Mesothelial cell of epicardium (in vitro differentiated cells): ENCODE data around the gene VOPP1. TPM values are rescaled to one million over a fixed set of nuclear protein-coding genes. Genes with fewer than 3 reads are reported as not detected.
"Not testable (repeated sequence)": the region's sequence is repeated elsewhere in the genome, so short reads cannot be mapped to it uniquely, and the experiment has no call there.

Experiments used
- DNase-seq, 2 experiments: peaks; one replicate each; pipeline ENCODE4 v3.0.0; 2021; ENCODE audit warnings: low spot score in 2 of 2; ENCODE audit not compliant: unreplicated experiment in 2 of 2
- H3K27ac Mint-ChIP-seq: 2 replicates; pipeline ENCODE4 v1.8.0; 2021; ENCODE audit warnings: mixed read lengths
- H3K27me3 Mint-ChIP-seq: 2 replicates; pipeline ENCODE4 v1.8.0; 2021; ENCODE audit warnings: low read depth, mixed read lengths
- H3K36me3 Mint-ChIP-seq: 2 replicates; pipeline ENCODE4 v1.8.0; 2021; ENCODE audit warnings: mixed read lengths
- H3K4me1 Mint-ChIP-seq: 2 replicates; pipeline ENCODE4 v1.8.0; 2021; ENCODE audit warnings: mixed read lengths
- H3K4me3 Mint-ChIP-seq: 2 replicates; pipeline ENCODE4 v1.8.0; 2021; ENCODE audit warnings: mild to moderate bottlenecking, moderate library complexity, mixed read lengths
- H3K9me3 Mint-ChIP-seq: 2 replicates; pipeline ENCODE4 v1.8.0; 2021; ENCODE audit warnings: mixed read lengths
- CTCF ChIP-seq: fragments of 200-600 bp; sonication (generic); IDR thresholded peaks from one replicate; pipeline ENCODE4 v1.5.0; 2021; ENCODE audit warnings: antibody characterized with exemption; ENCODE audit not compliant: unreplicated experiment
- total RNA-seq: library from RNA; stranded (reverse); gene quantifications from 3 replicates; pipeline ENCODE4 v1.2.1, GENCODE V29; 2021

Gene VOPP1
- total RNA-seq, 1 donor from 2014 or later = 42.8 TPM

GRCh38 chr7:55514546-55515265 is 57.6 kb downstream of the VOPP1 start:
- H3K9me3 Mint-ChIP-seq = no peaks in the 10 kb centered on the region
- no peak for DNase-seq

GRCh38 chr7:55513868-55514267 is 58.4 kb downstream of the VOPP1 start:
- no peak for DNase-seq
- Mint-ChIP-seq H3K27ac (no peak overlapping the region), H3K9me3 (no peaks in the 10 kb centered on the region), H3K27me3 (no peaks in the 10 kb centered on the region), H3K4me1 (peaks cover 3% of the 10 kb centered on the region), H3K36me3 (peaks cover 7% of the 10 kb centered on the region), H3K4me3 (no peak overlapping the region)
- no peak for TF ChIP-seq CTCF

More at GRCh38 chr7:55514546-55515265, 57.6 kb downstream of the VOPP1 start:
- Mint-ChIP-seq H3K27me3 (no peaks in the 10 kb centered on the region), H3K36me3 (peaks cover 10% of the 10 kb centered on the region), H3K4me1 (peaks cover under 1% of the 10 kb centered on the region), H3K27ac (no peak overlapping the region), H3K4me3 (no peak overlapping the region)
- no peak for TF ChIP-seq CTCF

- no peak overlapping the region for H3K27ac Mint-ChIP-seq
- peaks cover 3% of the 10 kb centered on the region for H3K4me1 Mint-ChIP-seq
- no peak for TF ChIP-seq CTCF
- no peaks in the 10 kb centered on the region for H3K27me3 Mint-ChIP-seq
- H3K36me3 Mint-ChIP-seq = peaks cover 1% of the 10 kb centered on the region
- DNase-seq = no peak
- H3K9me3 Mint-ChIP-seq = no peaks in the 10 kb centered on the region
- no peak overlapping the region for H3K4me3 Mint-ChIP-seq
Observed at GRCh38 chr7:55512635-55513191, 59.6 kb downstream of the VOPP1 start.

- peaks cover 3% of the 10 kb centered on the region for H3K4me1 Mint-ChIP-seq
- no peak overlapping the region for H3K27ac Mint-ChIP-seq
- no peak for TF ChIP-seq CTCF
- H3K36me3 Mint-ChIP-seq = no peaks in the 10 kb centered on the region
- no peak for DNase-seq
- no peak overlapping the region for H3K4me3 Mint-ChIP-seq
- no peaks in the 10 kb centered on the region for H3K27me3 Mint-ChIP-seq
- H3K9me3 Mint-ChIP-seq = no peaks in the 10 kb centered on the region
Observed at GRCh38 chr7:55510621-55511020, 61.7 kb downstream of the VOPP1 start.

GRCh38 chr7:55510206-55510605 is 62.1 kb downstream of the VOPP1 start:
- H3K36me3 Mint-ChIP-seq, H3K9me3 Mint-ChIP-seq, H3K27me3 Mint-ChIP-seq, H3K27ac Mint-ChIP-seq, H3K4me1 Mint-ChIP-seq, H3K4me3 Mint-ChIP-seq, DNase-seq: not testable (repeated sequence)

GRCh38 chr7:55509322-55509721 is 63.0 kb downstream of the VOPP1 start:
- no peak for DNase-seq
- H3K27me3 Mint-ChIP-seq = no peaks in the 10 kb centered on the region
- H3K27ac Mint-ChIP-seq = no peak overlapping the region
- H3K4me1 Mint-ChIP-seq = peaks cover 7% of the 10 kb centered on the region
- H3K36me3 Mint-ChIP-seq = no peaks in the 10 kb centered on the region
- H3K9me3 Mint-ChIP-seq = no peaks in the 10 kb centered on the region
- TF ChIP-seq CTCF = no peak
- no peak overlapping the region for H3K4me3 Mint-ChIP-seq
